Thyroid gland (tissue), 4 donors: ENCODE measurements around the gene RTTN.
"Not testable (repeated sequence)": the region's sequence is repeated elsewhere in the genome, so short reads cannot be mapped to it uniquely, and the experiment has no call there.

Experiments
- POLR2A ChIP-seq, 2 donors: fragments of 450-650 bp; IDR thresholded peaks; one replicate each; pipeline ENCODE4 v1.6.1; 2017; ENCODE audit warnings: antibody characterized with exemption in 2 of 2, mild to moderate bottlenecking in 2 of 2, moderate library complexity in 1 of 2
- TF ChIP-seq, protein P1 (sequence below), 6 experiments: fragments of 200-600 bp in 3 of 6; fragments of 450-650 bp in 3 of 6; sonication (generic) in 3 of 6; IDR thresholded peaks; one replicate each; pipeline ENCODE4 v1.5.1; 2016 to 2019; ENCODE audit warnings: antibody characterized with exemption in 6 of 6, mild to moderate bottlenecking in 2 of 6, inconsistent platforms in 1 of 6, moderate library complexity in 1 of 6

DNA sequence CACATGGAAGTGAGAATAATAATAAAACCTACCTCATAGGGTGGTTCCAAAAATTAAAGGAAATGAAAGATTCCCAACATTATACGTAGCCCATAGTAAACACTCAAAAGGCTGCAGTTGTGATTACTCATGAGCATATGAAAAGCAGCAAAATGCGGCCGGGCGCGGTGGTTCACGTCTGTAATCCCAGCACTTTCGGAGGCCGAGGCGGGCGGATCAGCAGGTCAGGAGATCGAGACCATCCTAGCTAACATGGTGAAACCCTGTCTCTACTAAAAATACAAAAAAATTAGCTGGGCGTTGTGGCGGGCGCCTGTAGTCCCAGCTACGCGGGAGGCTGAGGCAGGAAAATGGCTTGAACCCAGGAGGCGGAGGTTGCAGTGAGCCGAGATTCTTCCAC is 44.4 kb upstream of the RTTN start:
- TF ChIP-seq, protein P1, sequence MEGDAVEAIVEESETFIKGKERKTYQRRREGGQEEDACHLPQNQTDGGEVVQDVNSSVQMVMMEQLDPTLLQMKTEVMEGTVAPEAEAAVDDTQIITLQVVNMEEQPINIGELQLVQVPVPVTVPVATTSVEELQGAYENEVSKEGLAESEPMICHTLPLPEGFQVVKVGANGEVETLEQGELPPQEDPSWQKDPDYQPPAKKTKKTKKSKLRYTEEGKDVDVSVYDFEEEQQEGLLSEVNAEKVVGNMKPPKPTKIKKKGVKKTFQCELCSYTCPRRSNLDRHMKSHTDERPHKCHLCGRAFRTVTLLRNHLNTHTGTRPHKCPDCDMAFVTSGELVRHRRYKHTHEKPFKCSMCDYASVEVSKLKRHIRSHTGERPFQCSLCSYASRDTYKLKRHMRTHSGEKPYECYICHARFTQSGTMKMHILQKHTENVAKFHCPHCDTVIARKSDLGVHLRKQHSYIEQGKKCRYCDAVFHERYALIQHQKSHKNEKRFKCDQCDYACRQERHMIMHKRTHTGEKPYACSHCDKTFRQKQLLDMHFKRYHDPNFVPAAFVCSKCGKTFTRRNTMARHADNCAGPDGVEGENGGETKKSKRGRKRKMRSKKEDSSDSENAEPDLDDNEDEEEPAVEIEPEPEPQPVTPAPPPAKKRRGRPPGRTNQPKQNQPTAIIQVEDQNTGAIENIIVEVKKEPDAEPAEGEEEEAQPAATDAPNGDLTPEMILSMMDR (IDR thresholded peaks at IDR 0.05): not testable (repeated sequence)
- TF ChIP-seq POLR2A (IDR thresholded peaks at IDR 0.05): not testable (repeated sequence)
